ENCODE measurements around the gene BNIP1.

The BNIP1 gene

DNA sequence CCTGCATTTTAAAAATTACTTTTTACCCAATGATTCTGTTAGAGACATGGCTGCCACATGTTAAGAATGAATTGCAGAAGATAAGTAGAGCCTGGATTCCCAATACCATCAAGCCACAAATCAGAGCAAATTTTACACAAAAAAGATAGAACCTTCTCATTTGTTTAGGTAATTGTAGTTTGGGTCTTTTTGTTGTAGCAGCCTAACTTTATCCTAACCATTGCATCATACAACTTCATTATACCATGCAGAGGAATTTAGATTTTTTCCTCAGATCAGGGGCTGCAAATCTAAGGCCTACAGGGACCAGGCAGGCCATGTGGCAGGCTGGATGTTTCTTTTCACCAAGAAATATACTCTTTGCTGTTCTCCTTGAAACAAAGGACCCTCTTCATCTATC, 56.0 kb downstream of the BNIP1 start:
- H3K4ac ChIP-seq (ENCODE audit: low read depth in 1 of 2, low read length in 2 of 2): no peak overlapping the region
- H3K18ac ChIP-seq (ENCODE audit: low read depth in 1 of 2, low read length in 2 of 2): no peak overlapping the region
- no peak overlapping the region for H3K4me2 ChIP-seq (ENCODE audit: low read length, poor library complexity, severe bottlenecking)
- peaks cover 10% of the 10 kb centered on the region for H3K9me3 ChIP-seq (ENCODE audit: control insufficient read depth, low read length)
- no peak overlapping the region for H4K91ac ChIP-seq (ENCODE audit: low read length)
- peaks cover 24 to 57% of the 10 kb centered on the region in 2 experiments for H3K27me3 ChIP-seq (ENCODE audit: control insufficient read depth in 1 of 2, insufficient read depth in 1 of 2, low read length in 2 of 2)
- no peak overlapping the region for H3K27ac ChIP-seq (ENCODE audit: low read length, poor library complexity, severe bottlenecking)
- H3K36me3 ChIP-seq (ENCODE audit: control insufficient read depth in 1 of 2, insufficient read depth in 2 of 2, low read depth in 1 of 2, low read length in 2 of 2): no peaks in the 10 kb centered on the region
- H2AK5ac ChIP-seq (ENCODE audit: low read length, severe bottlenecking): no peak overlapping the region
- H3K9ac ChIP-seq (ENCODE audit: low read length): no peak overlapping the region
- H3K23ac ChIP-seq (ENCODE audit: low read length in 2 of 2): no peak overlapping the region
- no peak overlapping the region for H2BK12ac ChIP-seq (ENCODE audit: low read length in 2 of 2)
- H4K8ac ChIP-seq (ENCODE audit: low read length): no peak overlapping the region
- no peak overlapping the region for H3K14ac ChIP-seq (ENCODE audit: low read length in 2 of 2)
- H2BK15ac ChIP-seq (ENCODE audit: low read depth, poor library complexity, severe bottlenecking): no peak overlapping the region
- H2BK5ac ChIP-seq (ENCODE audit: low read depth, low read length, poor library complexity, severe bottlenecking): no peak overlapping the region
- H3K4me3 ChIP-seq (ENCODE audit: insufficient read depth in 1 of 2, low read depth in 1 of 2, low read length in 2 of 2): no peak overlapping the region
- H3K79me1 ChIP-seq (replicated peaks; ENCODE audit: low read length, poor library complexity, severe bottlenecking): no peaks in the 10 kb centered on the region
- H3K4me1 ChIP-seq (ENCODE audit: control insufficient read depth, insufficient read depth, low read depth, low read length): peaks cover 7% of the 10 kb centered on the region
- no peak overlapping the region for H2BK120ac ChIP-seq (ENCODE audit: low read depth, low read length)
- H2AFZ ChIP-seq (ENCODE audit: low read depth, low read length): no peak overlapping the region
- no peak for DNase-seq

GRCh38 chr5:173201636-173202265, 57.4 kb downstream of the BNIP1 start:
- no peak overlapping the region for H3K4me2 ChIP-seq (ENCODE audit: low read length, poor library complexity, severe bottlenecking)
- H2AFZ ChIP-seq (ENCODE audit: low read depth, low read length): no peak overlapping the region
- H3K9ac ChIP-seq (ENCODE audit: low read length): peak overlapping the region; percentile 50
- H2AK5ac ChIP-seq (ENCODE audit: low read length, severe bottlenecking): no peak overlapping the region
- no peak overlapping the region for H3K14ac ChIP-seq (ENCODE audit: low read length in 2 of 2)
- H2BK15ac ChIP-seq (ENCODE audit: low read depth, poor library complexity, severe bottlenecking): no peak overlapping the region
- H3K79me1 ChIP-seq (replicated peaks; ENCODE audit: low read length, poor library complexity, severe bottlenecking): no peaks in the 10 kb centered on the region
- no peak overlapping the region for H2BK120ac ChIP-seq (ENCODE audit: low read depth, low read length)
- DNase-seq: peak; percentile 64
- H3K4ac ChIP-seq (ENCODE audit: low read depth in 1 of 2, low read length in 2 of 2): no peak overlapping the region
- H3K9me3 ChIP-seq (ENCODE audit: control insufficient read depth, low read length): peaks cover 10% of the 10 kb centered on the region
- H2BK5ac ChIP-seq (ENCODE audit: low read depth, low read length, poor library complexity, severe bottlenecking): no peak overlapping the region
- no peak overlapping the region for H3K18ac ChIP-seq (ENCODE audit: low read depth in 1 of 2, low read length in 2 of 2)
- H4K91ac ChIP-seq (ENCODE audit: low read length): no peak overlapping the region
- H3K4me3 ChIP-seq (ENCODE audit: insufficient read depth in 1 of 2, low read depth in 1 of 2, low read length in 2 of 2): no peak overlapping the region
- H2BK12ac ChIP-seq (ENCODE audit: low read length in 2 of 2): no peak overlapping the region
- H3K4me1 ChIP-seq (ENCODE audit: control insufficient read depth, insufficient read depth, low read depth, low read length): peaks cover 7% of the 10 kb centered on the region
- no peak overlapping the region for H3K23ac ChIP-seq (ENCODE audit: low read length in 2 of 2)
- H3K27me3 ChIP-seq (ENCODE audit: control insufficient read depth in 1 of 2, insufficient read depth in 1 of 2, low read length in 2 of 2): peaks cover 26 to 57% of the 10 kb centered on the region in 2 experiments
- H3K27ac ChIP-seq (ENCODE audit: low read length, poor library complexity, severe bottlenecking): no peak overlapping the region
- WGBS: 73% methylated on average over 12 of the region's 13 CpGs
- H3K36me3 ChIP-seq (ENCODE audit: control insufficient read depth in 1 of 2, insufficient read depth in 2 of 2, low read depth in 1 of 2, low read length in 2 of 2): no peaks in the 10 kb centered on the region
- H4K8ac ChIP-seq (ENCODE audit: low read length): no peak overlapping the region

DNA sequence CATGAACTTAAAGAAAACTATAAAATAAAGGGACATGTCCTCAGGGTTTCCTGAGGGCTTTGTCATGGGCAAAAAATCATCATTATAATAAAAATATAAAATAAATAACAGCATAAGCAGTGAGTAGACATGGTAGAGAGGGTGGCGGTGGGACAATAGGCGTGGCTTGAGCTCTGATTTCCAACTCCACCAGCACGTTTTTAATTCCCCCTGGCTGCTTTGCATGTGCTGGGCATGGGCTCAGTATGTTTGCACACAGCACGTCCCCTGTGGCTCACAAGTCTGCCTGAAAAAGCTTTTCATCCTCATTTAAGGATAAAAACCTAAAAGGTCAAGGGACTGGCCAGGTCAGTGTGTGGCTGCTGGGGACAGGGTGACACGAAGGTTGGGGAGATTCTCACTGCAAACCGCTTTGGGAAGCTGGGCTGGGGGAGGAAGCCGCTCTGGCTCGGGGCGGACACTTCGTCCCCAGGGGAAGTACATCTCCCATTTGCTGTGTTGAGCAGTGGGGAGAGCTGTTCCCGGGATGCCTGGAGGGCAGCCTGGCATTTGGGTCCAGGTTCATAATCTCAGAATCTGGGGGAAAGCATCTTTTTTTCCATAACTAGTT, 58.0 kb downstream of the BNIP1 start:
- Histone ChIP-seq H3K9ac (ENCODE audit: low read length) (peak overlapping the region; percentile 50), H2BK5ac (ENCODE audit: low read depth, low read length, poor library complexity, severe bottlenecking) (no peak overlapping the region), H3K4me3 (ENCODE audit: insufficient read depth in 1 of 2, low read depth in 1 of 2, low read length in 2 of 2) (peak overlapping the region in 1 of 2 experiments; percentile 43), H3K4me1 (ENCODE audit: control insufficient read depth, insufficient read depth, low read depth, low read length) (peaks cover 7% of the 10 kb centered on the region), H3K18ac (ENCODE audit: low read depth in 1 of 2, low read length in 2 of 2) (no peak overlapping the region), H2BK12ac (ENCODE audit: low read length in 2 of 2) (no peak overlapping the region), H3K79me1 (replicated peaks; ENCODE audit: low read length, poor library complexity, severe bottlenecking) (no peaks in the 10 kb centered on the region), H4K91ac (ENCODE audit: low read length) (no peak overlapping the region), H3K36me3 (ENCODE audit: control insufficient read depth in 1 of 2, insufficient read depth in 2 of 2, low read depth in 1 of 2, low read length in 2 of 2) (no peaks in the 10 kb centered on the region), H2AFZ (ENCODE audit: low read depth, low read length) (no peak overlapping the region), H4K8ac (ENCODE audit: low read length) (no peak overlapping the region), H3K14ac (ENCODE audit: low read length in 2 of 2) (no peak overlapping the region), H2BK120ac (ENCODE audit: low read depth, low read length) (no peak overlapping the region), H3K9me3 (ENCODE audit: control insufficient read depth, low read length) (peaks cover 10% of the 10 kb centered on the region), H2BK15ac (ENCODE audit: low read depth, poor library complexity, severe bottlenecking) (no peak overlapping the region), H3K27ac (ENCODE audit: low read length, poor library complexity, severe bottlenecking) (no peak overlapping the region), H3K27me3 (ENCODE audit: control insufficient read depth in 1 of 2, insufficient read depth in 1 of 2, low read length in 2 of 2) (peaks cover 26 to 57% of the 10 kb centered on the region in 2 experiments), H3K4me2 (ENCODE audit: low read length, poor library complexity, severe bottlenecking) (no peak overlapping the region), H3K23ac (ENCODE audit: low read length in 2 of 2) (no peak overlapping the region), H3K4ac (ENCODE audit: low read depth in 1 of 2, low read length in 2 of 2) (no peak overlapping the region), H2AK5ac (ENCODE audit: low read length, severe bottlenecking) (no peak overlapping the region)
- WGBS: 27% methylated on average over 11 of the region's 11 CpGs
- no peak for DNase-seq

- no peak overlapping the region for H3K27ac ChIP-seq (ENCODE audit: low read length, poor library complexity, severe bottlenecking)
- H2BK120ac ChIP-seq (ENCODE audit: low read depth, low read length): no peak overlapping the region
- H3K9me3 ChIP-seq (ENCODE audit: control insufficient read depth, low read length): peaks cover 5% of the 10 kb centered on the region
- no peak overlapping the region for H2BK5ac ChIP-seq (ENCODE audit: low read depth, low read length, poor library complexity, severe bottlenecking)
- H3K18ac ChIP-seq (ENCODE audit: low read depth in 1 of 2, low read length in 2 of 2): no peak overlapping the region
- peak; percentile 37 for DNase-seq
- no peak overlapping the region for H2BK15ac ChIP-seq (ENCODE audit: low read depth, poor library complexity, severe bottlenecking)
- H4K91ac ChIP-seq (ENCODE audit: low read length): no peak overlapping the region
- peaks cover 7% of the 10 kb centered on the region for H3K4me1 ChIP-seq (ENCODE audit: control insufficient read depth, insufficient read depth, low read depth, low read length)
- no peak overlapping the region for H3K4me3 ChIP-seq (ENCODE audit: insufficient read depth in 1 of 2, low read depth in 1 of 2, low read length in 2 of 2)
- no peak overlapping the region for H3K4me2 ChIP-seq (ENCODE audit: low read length, poor library complexity, severe bottlenecking)
- WGBS: 96% methylated on average over 5 of the region's 6 CpGs
- no peak overlapping the region for H3K9ac ChIP-seq (ENCODE audit: low read length)
- no peak overlapping the region for H3K23ac ChIP-seq (ENCODE audit: low read length in 2 of 2)
- H4K8ac ChIP-seq (ENCODE audit: low read length): no peak overlapping the region
- no peak overlapping the region for H2BK12ac ChIP-seq (ENCODE audit: low read length in 2 of 2)
- no peaks in the 10 kb centered on the region for H3K79me1 ChIP-seq (replicated peaks; ENCODE audit: low read length, poor library complexity, severe bottlenecking)
- no peak overlapping the region for H2AFZ ChIP-seq (ENCODE audit: low read depth, low read length)
- no peak overlapping the region for H3K14ac ChIP-seq (ENCODE audit: low read length in 2 of 2)
- peaks cover 35 to 65% of the 10 kb centered on the region in 2 experiments for H3K27me3 ChIP-seq (ENCODE audit: control insufficient read depth in 1 of 2, insufficient read depth in 1 of 2, low read length in 2 of 2)
- no peaks in the 10 kb centered on the region for H3K36me3 ChIP-seq (ENCODE audit: control insufficient read depth in 1 of 2, insufficient read depth in 2 of 2, low read depth in 1 of 2, low read length in 2 of 2)
- no peak overlapping the region for H3K4ac ChIP-seq (ENCODE audit: low read depth in 1 of 2, low read length in 2 of 2)
- no peak overlapping the region for H2AK5ac ChIP-seq (ENCODE audit: low read length, severe bottlenecking)
These were observed 60.1 kb downstream of the BNIP1 start for GRCh38 chr5:173204185-173204979.
